ENCODE results near the gene PGAM5. TPM values are rescaled to one million over a fixed set of nuclear protein-coding genes. Genes with fewer than 3 reads are reported as not detected.

The PGAM5 gene
- total RNA-seq, 4 donors from 2014 or later: 22.9 to 50.7 (median 33.2) TPM

GRCh38 chr12:132771126-132771838, 60.6 kb downstream of the PGAM5 start:
- TF ChIP-seq POLR2A (IDR thresholded peaks at IDR 0.05): no peak
- Histone ChIP-seq H3K9me3 (no peaks in the 10 kb centered on the region), H3K27ac (peak overlapping the region in 2 of 4 donors; percentile 36 to 71), H3K27me3 (no peaks in the 10 kb centered on the region), H3K4me1 (peaks cover 0 to 14% (median 5%) of the 10 kb centered on the region in 4 donors), H3K4me3 (no peak overlapping the region), H3K36me3 (peaks cover 8 to 73% (median 9%) of the 10 kb centered on the region in 3 donors)
- DNase-seq (ENCODE audit: low spot score in 2 of 2): no peak
- 93 to 94% methylated on average over 15 of the region's 15 CpGs for WGBS, 2 donors

Small RNA genes within 50 kb of the gene (small RNA-seq; reads per million reads assigned to genes)
- gene RNA5SP379: not detected

Other genes starting within 250 kb of the PGAM5 start
- gene FBRSL1, start 220.7 kb upstream of the PGAM5 start, total RNA-seq: 10 to 100 TPM; 13.8 to 31.5 (median 16.1) TPM
- not detected for gene LRCOL1, start 100.3 kb upstream of the PGAM5 start, total RNA-seq
- not detected for gene P2RX2, start 92.1 kb upstream of the PGAM5 start, total RNA-seq
- 100 to 1,000 TPM in 1 of 4 donors, 10 to 100 TPM in 3; 32.2 to 133 (median 44.4) TPM for gene POLE, start 23.5 kb upstream of the PGAM5 start, total RNA-seq
- 10 to 100 TPM; 40.8 to 72.5 (median 62.3) TPM for gene PXMP2, start 23.3 kb upstream of the PGAM5 start, total RNA-seq
- gene ANKLE2, start 51.0 kb downstream of the PGAM5 start, total RNA-seq: 100 to 1,000 TPM in 1 of 4 donors, 10 to 100 TPM in 3; 68.2 to 103 (median 82.9) TPM
- 100 to 1,000 TPM in 2 of 4 donors, 10 to 100 TPM in 2; 69.8 to 117 (median 97.7) TPM for gene GOLGA3, start 118.0 kb downstream of the PGAM5 start, total RNA-seq
- gene CHFR, start 176.8 kb downstream of the PGAM5 start, total RNA-seq: 10 to 100 TPM; 36.1 to 58.6 (median 39.8) TPM
- gene ZNF605, start 245.5 kb downstream of the PGAM5 start, total RNA-seq: 10 to 100 TPM in 1 of 4 donors, 1 to 10 TPM in 3; 7.9 to 20.6 (median 9.0) TPM